ENCODE data around the gene KASH5. TPM values are rescaled to one million over a fixed set of nuclear protein-coding genes. Genes with fewer than 3 reads are reported as not detected.

The KASH5 gene
- total and polyA plus RNA-seq, 2 donors (not counting 1 experiment from before 2014, with no cell fraction given) = 0.67 to 0.74 TPM

- peak; percentile 63 for DNase-seq
- peaks cover 0 to 8% (median 4%) of the 10 kb centered on the region in 3 donors for H3K9me3 ChIP-seq (ENCODE audit: control extremely low read depth in 1 of 3, control insufficient read depth in 2 of 3, insufficient read depth in 1 of 3, low read length in 2 of 3)
- intact Hi-C loops (cut with micrococcal nuclease) = loop anchor here (5.0 kb wide), 1 partner anchor 35 kb away; the partner anchor contains the start of gene SLC6A16
- no peaks in the 10 kb centered on the region for H4K20me1 ChIP-seq (ENCODE audit: control insufficient read depth, insufficient read depth, low read length, poor library complexity, severe bottlenecking)
- POLR2A ChIA-PET = interaction anchor here (0.9 to 2.7 kb wide), 5 partner anchors 9 to 29 kb away, joined by 3 to 11 read pairs (median 5); partner anchors contain the start of gene CD37
- no peaks in the 10 kb centered on the region for H3K9me3 Mint-ChIP-seq (ENCODE audit: insufficient read depth)
- H3K36me3 ChIP-seq (replicated peaks in 1 of 2; ENCODE audit: control extremely low read depth in 1 of 2, control insufficient read depth in 1 of 2, extremely low read depth in 1 of 2, insufficient read depth in 2 of 2, low read length in 1 of 2) = no peaks in the 10 kb centered on the region
- H3K9ac ChIP-seq (ENCODE audit: low read length) = peak within 1 kb of the TSS; percentile 65
- peak within 1 kb of the TSS in 4 of 5 experiments; percentile 45 to 83 (median 58) for H3K4me3 ChIP-seq (ENCODE audit: control extremely low read depth in 1 of 5, extremely low read depth in 1 of 5, insufficient read depth in 1 of 5, low read depth in 2 of 5, low read length in 4 of 5)
- H3K4me1 ChIP-seq (ENCODE audit: control insufficient read depth in 2 of 2, insufficient read depth in 2 of 2, low read length in 2 of 2) = peaks cover 51 to 62% of the 10 kb centered on the region in 2 donors
- H2AFZ ChIP-seq (ENCODE audit: insufficient read depth, low read depth, low read length, poor library complexity, severe bottlenecking) = peak within 1 kb of the TSS; percentile 77
- no peaks in the 10 kb centered on the region for H3K79me2 ChIP-seq (ENCODE audit: control insufficient read depth, insufficient read depth, low read length)
- no peak within 1 kb of the TSS for H3K4me3 Mint-ChIP-seq
- H3K4me2 ChIP-seq (replicated peaks; ENCODE audit: low read depth, low read length, poor library complexity, severe bottlenecking) = peak within 1 kb of the TSS; percentile 98
- no peak for ATAC-seq (ENCODE audit: low read depth)
- CTCF ChIA-PET = interaction anchor here (0.6 to 1.1 kb wide), 5 partner anchors 29 to 87 kb away, joined by 3 to 4 read pairs (median 3); no protein-coding TSS in a partner anchor
- 2% methylated on average over 50 of the region's 52 CpGs for WGBS (ENCODE audit: insufficient coverage)
- H3K27ac Mint-ChIP-seq = peak within 1 kb of the TSS; percentile 84
- H3K27me3 ChIP-seq (replicated peaks in 1 of 4; ENCODE audit: control extremely low read depth in 1 of 4, control insufficient read depth in 3 of 4, insufficient read depth in 4 of 4, low read length in 3 of 4) = peaks cover 0 to 10% (median 3%) of the 10 kb centered on the region in 4 experiments
- no peak for TF ChIP-seq EZH2 (IDR thresholded peaks at IDR 0.05; ENCODE audit: borderline replicate concordance, insufficient read depth, low read depth, low read length, poor library complexity, severe bottlenecking)
- no peak for TF ChIP-seq CTCF (IDR thresholded peaks at IDR 0.05)
- H3K4me1 Mint-ChIP-seq = peaks cover 44% of the 10 kb centered on the region
- H3K27me3 Mint-ChIP-seq = no peaks in the 10 kb centered on the region
- peak within 1 kb of the TSS; percentile 57 to 70 for H3K27ac ChIP-seq (ENCODE audit: low read length in 2 of 2)
Observed at GRCh38 chr19:49362048-49362928, 25.8 kb upstream of the KASH5 start, which contains the start of gene TEAD2. TSS of gene TEAD2 (minus strand) at chr19:49362416. CDS start at chr19:49360075, 2,341 bp downstream.

Data from B cell (primary cell).